PC-3 (cell line): ENCODE results near the gene CGN.

Source experiments
- CTCF ChIP-seq: fragments of 300-600 bp; sonication (generic); conservative IDR thresholded peaks from 2 replicates; pipeline ENCODE4 v1.5.1; 2017; ENCODE audit warnings: antibody characterized with exemption, low read depth, mild to moderate bottlenecking, low read length
- EZH2phosphoT487 ChIP-seq: fragments of 300-600 bp; sonication (generic); IDR thresholded peaks from 2 replicates; pipeline ENCODE4 v1.6.1; 2018; ENCODE audit warnings: mild to moderate bottlenecking, antibody characterized with exemption, low read length, borderline replicate concordance

DNA sequence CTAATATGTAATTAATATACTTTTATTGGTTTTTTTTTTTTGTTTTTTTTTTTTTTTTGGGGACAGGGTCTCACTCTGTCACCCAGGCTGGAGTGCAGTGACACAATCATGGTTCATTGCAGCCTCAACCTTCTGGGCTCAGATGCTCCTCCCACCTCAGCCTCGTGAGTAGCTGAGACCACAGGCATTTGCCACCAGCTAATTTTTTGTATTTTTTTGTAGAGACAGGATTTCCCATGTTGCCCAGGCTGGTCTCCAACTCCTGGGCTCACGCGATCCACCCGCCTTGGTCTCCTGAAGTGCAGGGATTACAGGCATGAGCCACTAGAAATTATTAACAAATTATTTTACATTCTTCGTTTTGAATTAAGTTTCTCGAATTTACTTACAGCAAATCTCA is 35.1 kb upstream of the CGN start:
- TF ChIP-seq CTCF: no peak
- no peak for TF ChIP-seq EZH2phosphoT487
